ENCODE measurements around the gene SLC16A3. TPM values are rescaled to one million over a fixed set of nuclear protein-coding genes. Genes with fewer than 3 reads are reported as not detected.
A peak's percentile ranks its signal among the peaks of the same experiment; 100 is the strongest.

Gene SLC16A3
- total RNA-seq, 3 donors from 2014 or later: 10.2 to 22.6 (median 17.3) TPM

GRCh38 chr17:82213251-82214011, 15.4 kb upstream of the SLC16A3 start:
- Histone ChIP-seq H3K27me3 (no peaks in the 10 kb centered on the region), H3K36me3 (no peaks in the 10 kb centered on the region), H3K9me3 (no peaks in the 10 kb centered on the region), H3K4me1 (peaks cover 10 to 24% of the 10 kb centered on the region in 2 donors), H3K4me3 (peak overlapping the region; percentile 89 to 98 (median 94)), H3K27ac (peak overlapping the region; percentile 87 to 88)
- TF ChIP-seq CTCF (IDR thresholded peaks at IDR 0.05) (no peak), POLR2A (IDR thresholded peaks at IDR 0.05) (no peak), POLR2AphosphoS5 (IDR thresholded peaks at IDR 0.05) (peak in 1 of 3 donors; percentile 26)
- DNase-seq (ENCODE audit: low spot score in 2 of 2): no peak
- intact Hi-C loops (cut with DNase I; ENCODE audit: low total_unique reads): no loop called here

GRCh38 chr17:82214012-82214628, 14.7 kb upstream of the SLC16A3 start:
- Histone ChIP-seq H3K27me3 (no peaks in the 10 kb centered on the region), H3K36me3 (no peaks in the 10 kb centered on the region), H3K27ac (no peak overlapping the region), H3K9me3 (no peaks in the 10 kb centered on the region), H3K4me3 (no peak overlapping the region), H3K4me1 (peaks cover 10 to 24% of the 10 kb centered on the region in 2 donors)
- no peak for TF ChIP-seq POLR2AphosphoS5 (IDR thresholded peaks at IDR 0.05)
- TF ChIP-seq POLR2A (IDR thresholded peaks at IDR 0.05): no peak
- no peak for TF ChIP-seq CTCF (IDR thresholded peaks at IDR 0.05)
- intact Hi-C loops (cut with DNase I; ENCODE audit: low total_unique reads): no loop called here
- no peak for DNase-seq (ENCODE audit: low spot score in 2 of 2)

GRCh38 chr17:82215095-82215971, 13.5 kb upstream of the SLC16A3 start:
- no peaks in the 10 kb centered on the region for H3K27me3 ChIP-seq
- no peak for TF ChIP-seq CTCF (IDR thresholded peaks at IDR 0.05)
- TF ChIP-seq POLR2AphosphoS5 (IDR thresholded peaks at IDR 0.05): no peak
- TF ChIP-seq POLR2A (IDR thresholded peaks at IDR 0.05): no peak
- intact Hi-C loops (cut with DNase I; ENCODE audit: low total_unique reads): no loop called here
- H3K4me1 ChIP-seq: peaks cover 10 to 24% of the 10 kb centered on the region in 2 donors
- no peak for DNase-seq (ENCODE audit: low spot score in 2 of 2)
- no peak overlapping the region for H3K4me3 ChIP-seq
- H3K36me3 ChIP-seq: no peaks in the 10 kb centered on the region
- H3K27ac ChIP-seq: peak overlapping the region; percentile 57 to 78
- no peaks in the 10 kb centered on the region for H3K9me3 ChIP-seq

GRCh38 chr17:82215972-82216300, 12.9 kb upstream of the SLC16A3 start:
- DNase-seq (ENCODE audit: low spot score in 2 of 2): no peak
- intact Hi-C loops (cut with DNase I; ENCODE audit: low total_unique reads): no loop called here
- no peak overlapping the region for H3K4me3 ChIP-seq
- no peaks in the 10 kb centered on the region for H3K9me3 ChIP-seq
- peak overlapping the region; percentile 57 to 78 for H3K27ac ChIP-seq
- no peaks in the 10 kb centered on the region for H3K36me3 ChIP-seq
- H3K4me1 ChIP-seq: peaks cover 10 to 24% of the 10 kb centered on the region in 2 donors
- TF ChIP-seq POLR2AphosphoS5 (IDR thresholded peaks at IDR 0.05) (no peak), CTCF (IDR thresholded peaks at IDR 0.05) (no peak), POLR2A (IDR thresholded peaks at IDR 0.05) (no peak)
- H3K27me3 ChIP-seq: no peaks in the 10 kb centered on the region

All from breast epithelium (tissue), 4 donors.